HepG2 (cell line): ENCODE measurements around the gene VEGFB. TPM values are rescaled to one million over a fixed set of nuclear protein-coding genes. Genes with fewer than 3 reads are reported as not detected.

Experiments
- ATAC-seq: fragments of 200-7000 bp; cut with Tn5 transposase; 3 replicates; pipeline ENCODE4 v1.9.1; 2020; ENCODE audit warnings: mild to moderate bottlenecking, moderate library complexity
- BruUV-seq: library from RNA; stranded (reverse); fragments of 400-500 nt; replicated peaks from 2 replicates; lab custom pipeline; 2021; lab: Mats Ljungman, UMichigan
- CTCF ChIA-PET: fragments of 300-600 bp; formaldehyde crosslinking; extraction: SDS; loops from one replicate; lab custom pipeline; 2021; ENCODE audit warnings: low total read pairs, inconsistent platforms, low intra/inter-chr PET ratio; lab: Yijun Ruan, JAX
- POLR2A ChIA-PET: fragments of 350-600 bp; sonication (Branson Sonifier 250); formaldehyde crosslinking; loops from one replicate; lab custom pipeline; 2020; ENCODE audit warnings: antibody characterized with exemption, inconsistent platforms; lab: Yijun Ruan, JAX
- DNase-seq: peaks from one replicate; pipeline ENCODE4 v3.0.0-alpha.2; 2015; ENCODE audit warnings: low spot score
- FAIRE-seq: peaks from 3 replicates; lab custom pipeline; 2011; peaks lifted over from hg19 to GRCh38; lab: Jason Lieb, UNC
- H2AFZ ChIP-seq: one replicate; pipeline ENCODE4 v1.6.1; 2011; ENCODE audit warnings: low read length, inconsistent platforms
- H3K27ac ChIP-seq: fragments of 300-600 bp; 3 replicates; pipeline ENCODE4 v1.8.0; 2011; ENCODE audit warnings: mixed run types, mild to moderate bottlenecking, mixed read lengths, low read length, inconsistent platforms; ENCODE audit not compliant: insufficient read depth; ENCODE audit errors: extremely low read length
- H3K27me3 ChIP-seq, 2 experiments: fragments of 200-600 bp in 1 of 2; 2 replicates in 1 of 2; 3 replicates in 1 of 2; pipeline versions ENCODE4 v1.6.0 to v1.8.0; 2011; ENCODE audit warnings: low read length in 2 of 2, mild to moderate bottlenecking in 2 of 2, moderate library complexity in 2 of 2, inconsistent platforms in 1 of 2; ENCODE audit not compliant: insufficient read depth in 2 of 2, control insufficient read depth in 1 of 2
- H3K36me3 ChIP-seq, 2 experiments: fragments of 200-600 bp in 1 of 2; replicated peaks in 1 of 2; 2 replicates in 1 of 2; 3 replicates in 1 of 2; pipeline versions ENCODE4 v1.5.1 to v1.8.0; 2011; ENCODE audit warnings: low read length in 2 of 2, inconsistent platforms in 1 of 2; ENCODE audit not compliant: insufficient read depth in 2 of 2, control insufficient read depth in 1 of 2
- H3K4me1 ChIP-seq: 2 replicates; pipeline ENCODE4 v1.5.1; 2012; ENCODE audit warnings: low read length, inconsistent platforms; ENCODE audit not compliant: insufficient read depth
- H3K4me2 ChIP-seq: 2 replicates; pipeline ENCODE4 v1.6.0; 2011; ENCODE audit warnings: low read depth, low read length, inconsistent platforms
- H3K4me3 ChIP-seq, 3 experiments: fragments of 200-600 bp in 1 of 3; sonication (generic), shearing (Covaris generic) in 1 of 3; replicated peaks in 1 of 3; 2 replicates each; pipeline ENCODE4 v1.5.1; 2011 to 2016; ENCODE audit warnings: low read length in 3 of 3, inconsistent platforms in 2 of 3, low read depth in 2 of 3, mild to moderate bottlenecking in 2 of 3, control low read depth in 1 of 3, mixed read lengths in 1 of 3; ENCODE audit not compliant: insufficient read depth in 1 of 3
- H3K79me2 ChIP-seq: one replicate; pipeline ENCODE4 v1.6.1; 2011; ENCODE audit warnings: low read length, inconsistent platforms; ENCODE audit not compliant: insufficient read depth
- H3K9ac ChIP-seq: 2 replicates; pipeline ENCODE4 v1.6.0; 2011; ENCODE audit warnings: mild to moderate bottlenecking, low read depth, low read length, inconsistent platforms; ENCODE audit not compliant: insufficient read depth
- H3K9me3 ChIP-seq: 2 replicates; pipeline ENCODE4 v1.5.1; 2012; ENCODE audit warnings: mild to moderate bottlenecking, low read length
- H4K20me1 ChIP-seq: 2 replicates; pipeline ENCODE4 v1.6.0; 2011; ENCODE audit warnings: inconsistent platforms, mild to moderate bottlenecking, low read length, moderate library complexity; ENCODE audit not compliant: insufficient read depth
- ERF ChIP-seq: IDR thresholded peaks from 2 replicates; pipeline ENCODE4 v1.6.1; 2018; ENCODE audit warnings: missing biosample characterization, missing genetic modification reagents
- NBN ChIP-seq: fragments of 450-650 bp; conservative IDR thresholded peaks from 2 replicates; pipeline ENCODE4 v1.6.1; 2017
- SATB2 ChIP-seq: sonication (generic); formaldehyde crosslinking; IDR thresholded peaks from 2 replicates; pipeline ENCODE4 v1.5.0; 2020; ENCODE audit warnings: missing genetic modification reagents
- SIN3A ChIP-seq: IDR thresholded peaks from 2 replicates; pipeline ENCODE4 v1.6.1; 2011; ENCODE audit warnings: low read depth, mild to moderate bottlenecking, control low read depth, low read length, borderline replicate concordance
- ZNF263 ChIP-seq: sonication (generic); formaldehyde crosslinking; IDR thresholded peaks from 2 replicates; pipeline ENCODE4 v1.4.0; 2020; ENCODE audit warnings: missing genetic modification reagents
- ZNF605 ChIP-seq: sonication (generic); formaldehyde crosslinking; IDR thresholded peaks from 2 replicates; pipeline ENCODE4 v1.8.0; 2022; ENCODE audit warnings: mild to moderate bottlenecking, missing genetic modification reagents
- WGBS: methylation state at CpG from one replicate; pipeline ENCODE4 v1.1.6; 2017; ENCODE audit warnings: low lambda C conversion rate; 5-methylcytosine and 5-hydroxymethylcytosine counted together
- in situ Hi-C: cut with HindIII; loops from 2 replicates; pipeline ENCODE4 v1.10.0; 2017; ENCODE audit warnings: low pct_unique_long_range_greater_than_20kb; ENCODE audit not compliant: extremely low pct_ligation_motif_present
- intact Hi-C: fragments of 100-400 bp; cut with micrococcal nuclease; formaldehyde crosslinking; loops from one replicate; pipeline ENCODE4 v1.10.0; 2022; ENCODE audit not compliant: unreplicated experiment
- polyA plus RNA-seq, 8 experiments: library from polyadenylated mRNA; depleted of rRNA in 3 of 8; stranded (reverse) in 7 of 8; unstranded in 1 of 8; fragments of >200 nt; fragmentation: Illumina TruSeq in 4 of 8; extraction: Trizol in 4 of 8; gene quantifications; 2 replicates each; pipeline versions ENCODE4 v1.2.1 to v1.2.3, GENCODE V29; 2011 to 2016; ENCODE audit warnings: low read depth in 4 of 8, missing spikeins in 1 of 8, mixed read lengths in 1 of 8; ENCODE audit not compliant: insufficient read depth in 1 of 8
- total RNA-seq, 5 experiments: library from RNA; depleted of rRNA; stranded (reverse); fragments of >200 nt; fragmentation: Illumina TruSeq; extraction: Trizol; gene quantifications; 2 replicates each; pipeline ENCODE4 v1.2.3, GENCODE V29; 2016; ENCODE audit warnings: low read depth in 1 of 5
- TF ChIP-seq, protein P1 (sequence below): sonication (generic); formaldehyde crosslinking; IDR thresholded peaks from 2 replicates; pipeline ENCODE4 v1.4.0; 2020; ENCODE audit warnings: mild to moderate bottlenecking, missing genetic modification reagents, borderline replicate concordance
- TF ChIP-seq, protein P2 (sequence below): sonication (generic); formaldehyde crosslinking; conservative IDR thresholded peaks from 2 replicates; pipeline ENCODE4 v1.8.1; 2023; ENCODE audit warnings: missing genetic modification reagents
- TF ChIP-seq, protein P3 (sequence below): sonication (generic); formaldehyde crosslinking; IDR thresholded peaks from 2 replicates; pipeline ENCODE4 v1.4.0; 2020; ENCODE audit warnings: mild to moderate bottlenecking, missing genetic modification reagents
- TF ChIP-seq, protein P4 (sequence below): IDR thresholded peaks from 2 replicates; pipeline ENCODE4 v1.6.1; 2016; ENCODE audit warnings: missing compliant biosample characterization, missing genetic modification reagents, borderline replicate concordance
- TF ChIP-seq, protein P5 (sequence below): IDR thresholded peaks from 2 replicates; pipeline ENCODE4 v1.6.1; 2016; ENCODE audit warnings: mild to moderate bottlenecking
- TF ChIP-seq, protein P6 (sequence below): sonication (generic); formaldehyde crosslinking; IDR thresholded peaks from 2 replicates; pipeline ENCODE4 v1.5.1; 2020; ENCODE audit warnings: mild to moderate bottlenecking, missing genetic modification reagents, borderline replicate concordance

VEGFB gene
- total and polyA plus RNA-seq, 2 of the 13 experiments (the other 11 are each of a cell fraction or from before 2014, with no cell fraction given) = 9.0 to 11.3 TPM

DNA sequence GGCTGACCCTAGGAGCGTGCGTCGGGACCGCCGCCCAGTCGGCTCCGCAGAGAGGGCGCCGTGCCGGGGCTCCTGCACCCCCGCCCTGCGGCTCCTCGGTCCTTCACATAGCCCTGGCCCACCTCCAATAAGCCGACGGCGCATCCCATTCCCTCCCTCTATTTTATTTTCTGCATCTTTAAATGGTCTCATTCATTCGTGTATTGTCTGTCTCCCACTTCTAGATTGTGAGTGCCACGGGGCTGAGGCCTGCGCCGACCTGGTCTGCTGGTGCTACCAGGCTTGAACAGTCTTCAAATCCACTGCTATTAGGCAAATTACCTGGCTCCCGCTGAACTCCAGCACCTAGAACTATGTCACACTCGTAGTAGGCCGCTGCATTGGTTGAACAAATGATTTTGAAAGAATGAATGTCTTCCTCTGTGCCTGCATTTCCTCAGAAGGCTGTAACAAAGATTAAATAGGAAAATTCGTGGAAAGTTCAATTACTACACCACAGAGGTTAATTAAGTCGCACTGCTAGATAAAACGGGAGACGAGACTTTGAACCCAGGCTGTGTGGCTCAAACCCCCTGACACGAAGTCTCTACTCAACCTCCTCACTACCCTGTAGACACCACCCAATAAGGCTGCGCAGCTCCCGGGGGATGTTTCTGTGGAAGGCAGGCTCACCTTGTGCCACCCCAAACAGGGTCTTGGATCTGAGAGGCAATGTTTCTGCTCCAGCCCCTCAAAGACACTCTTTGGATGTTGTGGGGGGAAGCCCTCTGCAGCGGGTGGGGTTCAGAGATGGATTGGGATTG, 13.5 kb downstream of the VEGFB start:
- no peak for FAIRE-seq
- TF ChIP-seq, protein P1, sequence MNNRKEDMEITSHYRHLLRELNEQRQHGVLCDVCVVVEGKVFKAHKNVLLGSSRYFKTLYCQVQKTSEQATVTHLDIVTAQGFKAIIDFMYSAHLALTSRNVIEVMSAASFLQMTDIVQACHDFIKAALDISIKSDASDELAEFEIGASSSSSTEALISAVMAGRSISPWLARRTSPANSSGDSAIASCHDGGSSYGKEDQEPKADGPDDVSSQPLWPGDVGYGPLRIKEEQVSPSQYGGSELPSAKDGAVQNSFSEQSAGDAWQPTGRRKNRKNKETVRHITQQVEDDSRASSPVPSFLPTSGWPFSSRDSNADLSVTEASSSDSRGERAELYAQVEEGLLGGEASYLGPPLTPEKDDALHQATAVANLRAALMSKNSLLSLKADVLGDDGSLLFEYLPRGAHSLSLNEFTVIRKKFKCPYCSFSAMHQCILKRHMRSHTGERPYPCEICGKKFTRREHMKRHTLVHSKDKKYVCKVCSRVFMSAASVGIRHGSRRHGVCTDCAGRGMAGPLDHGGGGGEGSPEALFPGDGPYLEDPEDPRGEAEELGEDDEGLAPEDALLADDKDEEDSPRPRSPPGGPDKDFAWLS (CRISPR knock-in tag) = no peak
- TF ChIP-seq, protein P2, sequence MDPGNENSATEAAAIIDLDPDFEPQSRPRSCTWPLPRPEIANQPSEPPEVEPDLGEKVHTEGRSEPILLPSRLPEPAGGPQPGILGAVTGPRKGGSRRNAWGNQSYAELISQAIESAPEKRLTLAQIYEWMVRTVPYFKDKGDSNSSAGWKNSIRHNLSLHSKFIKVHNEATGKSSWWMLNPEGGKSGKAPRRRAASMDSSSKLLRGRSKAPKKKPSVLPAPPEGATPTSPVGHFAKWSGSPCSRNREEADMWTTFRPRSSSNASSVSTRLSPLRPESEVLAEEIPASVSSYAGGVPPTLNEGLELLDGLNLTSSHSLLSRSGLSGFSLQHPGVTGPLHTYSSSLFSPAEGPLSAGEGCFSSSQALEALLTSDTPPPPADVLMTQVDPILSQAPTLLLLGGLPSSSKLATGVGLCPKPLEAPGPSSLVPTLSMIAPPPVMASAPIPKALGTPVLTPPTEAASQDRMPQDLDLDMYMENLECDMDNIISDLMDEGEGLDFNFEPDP (CRISPR knock-in tag) = 0 out of 2 replicates have a peak, but pooled peaks have one; percentile 38
- 0 out of 2 replicates have a peak, but pooled peaks have one; percentile 5 for TF ChIP-seq SIN3A
- TF ChIP-seq ZNF263 = 0 out of 2 replicates have a peak, but pooled peaks have one; percentile 20
- TF ChIP-seq, protein P3, sequence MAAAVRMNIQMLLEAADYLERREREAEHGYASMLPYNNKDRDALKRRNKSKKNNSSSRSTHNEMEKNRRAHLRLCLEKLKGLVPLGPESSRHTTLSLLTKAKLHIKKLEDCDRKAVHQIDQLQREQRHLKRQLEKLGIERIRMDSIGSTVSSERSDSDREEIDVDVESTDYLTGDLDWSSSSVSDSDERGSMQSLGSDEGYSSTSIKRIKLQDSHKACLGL = 0 out of 2 replicates have a peak, but pooled peaks have one; percentile 11
- TF ChIP-seq ERF = no peak
- TF ChIP-seq, protein P4, sequence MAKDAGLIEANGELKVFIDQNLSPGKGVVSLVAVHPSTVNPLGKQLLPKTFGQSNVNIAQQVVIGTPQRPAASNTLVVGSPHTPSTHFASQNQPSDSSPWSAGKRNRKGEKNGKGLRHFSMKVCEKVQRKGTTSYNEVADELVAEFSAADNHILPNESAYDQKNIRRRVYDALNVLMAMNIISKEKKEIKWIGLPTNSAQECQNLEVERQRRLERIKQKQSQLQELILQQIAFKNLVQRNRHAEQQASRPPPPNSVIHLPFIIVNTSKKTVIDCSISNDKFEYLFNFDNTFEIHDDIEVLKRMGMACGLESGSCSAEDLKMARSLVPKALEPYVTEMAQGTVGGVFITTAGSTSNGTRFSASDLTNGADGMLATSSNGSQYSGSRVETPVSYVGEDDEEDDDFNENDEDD (CRISPR knock-in tag) = no peak
- TF ChIP-seq, protein P5, sequence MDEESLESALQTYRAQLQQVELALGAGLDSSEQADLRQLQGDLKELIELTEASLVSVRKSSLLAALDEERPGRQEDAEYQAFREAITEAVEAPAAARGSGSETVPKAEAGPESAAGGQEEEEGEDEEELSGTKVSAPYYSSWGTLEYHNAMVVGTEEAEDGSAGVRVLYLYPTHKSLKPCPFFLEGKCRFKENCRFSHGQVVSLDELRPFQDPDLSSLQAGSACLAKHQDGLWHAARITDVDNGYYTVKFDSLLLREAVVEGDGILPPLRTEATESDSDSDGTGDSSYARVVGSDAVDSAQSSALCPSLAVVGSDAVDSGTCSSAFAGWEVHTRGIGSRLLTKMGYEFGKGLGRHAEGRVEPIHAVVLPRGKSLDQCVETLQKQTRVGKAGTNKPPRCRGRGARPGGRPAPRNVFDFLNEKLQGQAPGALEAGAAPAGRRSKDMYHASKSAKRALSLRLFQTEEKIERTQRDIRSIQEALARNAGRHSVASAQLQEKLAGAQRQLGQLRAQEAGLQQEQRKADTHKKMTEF (CRISPR knock-in tag) = peak; percentile 9; the same call in 1 of the 2 replicates
- TF ChIP-seq, protein P6, sequence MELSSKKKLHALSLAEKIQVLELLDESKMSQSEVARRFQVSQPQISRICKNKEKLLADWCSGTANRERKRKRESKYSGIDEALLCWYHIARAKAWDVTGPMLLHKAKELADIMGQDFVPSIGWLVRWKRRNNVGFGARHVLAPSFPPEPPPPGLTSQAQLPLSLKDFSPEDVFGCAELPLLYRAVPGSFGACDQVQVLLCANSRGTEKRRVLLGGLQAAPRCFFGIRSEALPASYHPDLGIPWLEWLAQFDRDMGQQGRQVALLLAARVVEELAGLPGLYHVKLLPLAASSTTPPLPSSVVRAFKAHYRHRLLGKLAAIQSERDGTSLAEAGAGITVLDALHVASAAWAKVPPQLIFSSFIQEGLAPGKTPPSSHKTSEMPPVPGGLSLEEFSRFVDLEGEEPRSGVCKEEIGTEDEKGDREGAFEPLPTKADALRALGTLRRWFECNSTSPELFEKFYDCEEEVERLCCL = 0 out of 2 replicates have a peak, but pooled peaks have one; percentile 30
- TF ChIP-seq NBN = no peak
- TF ChIP-seq ZNF605 = 0 out of 2 replicates have a peak, but pooled peaks have one; percentile 26
- TF ChIP-seq SATB2 (CRISPR knock-in tag) = 0 out of 2 replicates have a peak, but pooled peaks have one; percentile 43

More for the DNA sequence above, 13.5 kb downstream of the VEGFB start:
- Histone ChIP-seq H3K27me3 (no peaks in the 10 kb centered on the region; a peak in 1 of 5 replicates), H3K4me2 (peak overlapping the region; percentile 100), H4K20me1 (no peaks in the 10 kb centered on the region), H3K9me3 (no peaks in the 10 kb centered on the region), H3K4me1 (peaks cover 70% of the 10 kb centered on the region), H3K4me3 (peak overlapping the region; percentile 67 to 89 (median 84)), H3K9ac (peak overlapping the region; percentile 81), H3K79me2 (peaks cover 26% of the 10 kb centered on the region), H3K36me3 (peaks cover 0 to 11% of the 10 kb centered on the region in 2 experiments; a peak in 2 of 5 replicates), H2AFZ (no peak overlapping the region), H3K27ac (peak overlapping the region; percentile 83)
- ATAC-seq (peak; percentile 7), DNase-seq (no peak)
- no TSS peak for BruUV-seq
- WGBS = 17% methylated on average over 21 of the region's 31 CpGs
- intact Hi-C loops (loop anchor here (5.0 kb wide), 1 partner anchor 54 kb away; the partner anchor contains the start of gene CATSPERZ), in situ Hi-C loops (no loop called here)
- CTCF ChIA-PET = no interaction called here
- POLR2A ChIA-PET = interaction anchor here (1.9 to 8.3 kb wide), 3 partner anchors 10 to 63 kb away, joined by 7 to 113 read pairs (median 31); no protein-coding TSS in a partner anchor
